ENCODE results near the gene D2HGDH. TPM values are rescaled to one million over a fixed set of nuclear protein-coding genes. Genes with fewer than 3 reads are reported as not detected.

D2HGDH gene
- total RNA-seq (2014; rRNA removed; shearing (Covaris generic)) = 23.5 and 26.3 TPM in 2 replicates

- Histone ChIP-seq H3K36me3 (replicated peaks; ENCODE audit: control insufficient read depth, insufficient read depth, low read length) (no peaks in the 10 kb centered on the region), H3K4me3 (ENCODE audit: insufficient read depth, low read depth, low read length) (peak within 1 kb of the TSS; percentile 92), H3K27me3 (ENCODE audit: control insufficient read depth, insufficient read depth, low read length) (peaks cover 7% of the 10 kb centered on the region; the same call in 1 of the 2 replicates)
- DNase-seq = peak; percentile 100
Measured at GRCh38 chr2:241734467-241735208, at the start of gene D2HGDH. D2HGDH (plus strand) TSS chr2:241734630; CDS start chr2:241735225, 595 bp downstream.

- H3K4me3 ChIP-seq (ENCODE audit: insufficient read depth, low read depth, low read length) = peak overlapping the region; percentile 99
- no peaks in the 10 kb centered on the region for H3K27me3 ChIP-seq (ENCODE audit: control insufficient read depth, insufficient read depth, low read length)
- peaks cover 18% of the 10 kb centered on the region for H3K36me3 ChIP-seq (replicated peaks; ENCODE audit: control insufficient read depth, insufficient read depth, low read length)
- DNase-seq = peak; percentile 36
Measured at GRCh38 chr2:241686324-241686649, 48.1 kb upstream of the D2HGDH start.

DNA sequence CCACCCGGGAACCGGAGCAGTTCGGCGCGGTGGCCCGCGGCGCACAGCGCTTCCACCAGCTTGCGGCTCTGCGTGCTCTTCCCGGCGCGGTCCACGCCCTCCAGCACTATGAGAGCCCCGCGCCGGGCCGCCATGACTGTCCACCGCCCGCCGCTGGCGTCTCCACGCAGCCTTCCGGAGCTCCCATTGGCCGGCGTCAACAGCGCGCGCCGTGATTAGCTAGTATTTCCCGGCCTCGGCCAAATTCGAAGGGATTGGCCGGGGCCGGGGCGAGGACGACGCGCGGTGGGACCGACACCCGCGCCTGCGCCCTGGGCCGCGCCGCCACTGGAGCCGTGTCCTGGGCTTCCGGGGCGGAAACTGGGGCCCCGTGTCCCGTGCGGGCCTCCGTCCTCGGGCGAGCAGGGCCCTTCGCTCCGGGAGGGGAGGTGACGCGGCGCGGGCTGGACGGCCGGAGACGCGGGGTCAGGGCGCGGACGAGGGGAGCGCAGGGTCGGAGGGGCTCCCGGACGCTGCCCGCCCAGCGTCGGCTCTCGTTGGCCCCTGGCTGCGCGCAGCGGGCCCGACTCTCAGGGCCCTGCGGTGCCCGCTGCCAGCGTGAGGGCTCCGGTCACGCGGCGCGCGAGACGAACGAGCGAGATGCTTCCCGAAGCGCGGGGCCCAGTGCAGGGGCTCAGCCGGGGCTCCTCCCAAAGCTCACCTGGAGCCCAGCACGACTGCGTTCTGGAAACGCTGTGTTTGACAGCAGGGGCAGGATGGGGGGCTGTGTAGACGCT is 47.6 kb upstream of the D2HGDH start, which contains the start of gene DTYMK:
TSS of gene DTYMK (minus strand) at position 166 of the 776 bp plus-strand sequence. CDS start at position 134, 32 bp downstream.
- Histone ChIP-seq H3K36me3 (replicated peaks; ENCODE audit: control insufficient read depth, insufficient read depth, low read length) (peaks cover 19% of the 10 kb centered on the region), H3K4me3 (ENCODE audit: insufficient read depth, low read depth, low read length) (peak within 1 kb of the TSS; percentile 99), H3K27me3 (ENCODE audit: control insufficient read depth, insufficient read depth, low read length) (no peaks in the 10 kb centered on the region)
- peak; percentile 99 for DNase-seq

DNA sequence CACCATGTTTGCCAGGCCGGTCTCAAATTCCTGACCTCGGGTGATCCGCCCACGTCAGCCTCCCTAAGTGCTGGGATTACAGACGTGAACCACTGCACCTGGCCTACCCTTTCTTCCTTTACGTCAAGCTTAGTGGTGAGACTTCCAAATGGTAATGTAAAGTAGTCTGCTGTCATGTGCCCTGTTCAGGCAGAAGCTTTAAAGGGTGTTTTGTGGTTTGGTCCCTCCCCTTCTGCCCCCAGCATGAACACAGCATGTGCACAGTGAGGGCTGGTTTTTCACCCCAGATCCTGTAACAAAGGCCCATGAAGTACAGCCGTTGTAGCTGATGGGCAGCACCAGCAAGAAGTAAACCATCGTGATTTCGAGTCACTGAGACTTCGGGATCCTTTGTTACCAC is 45.1 kb upstream of the D2HGDH start:
- H3K4me3 ChIP-seq (ENCODE audit: insufficient read depth, low read depth, low read length) = no peak overlapping the region
- DNase-seq = no peak

DNA sequence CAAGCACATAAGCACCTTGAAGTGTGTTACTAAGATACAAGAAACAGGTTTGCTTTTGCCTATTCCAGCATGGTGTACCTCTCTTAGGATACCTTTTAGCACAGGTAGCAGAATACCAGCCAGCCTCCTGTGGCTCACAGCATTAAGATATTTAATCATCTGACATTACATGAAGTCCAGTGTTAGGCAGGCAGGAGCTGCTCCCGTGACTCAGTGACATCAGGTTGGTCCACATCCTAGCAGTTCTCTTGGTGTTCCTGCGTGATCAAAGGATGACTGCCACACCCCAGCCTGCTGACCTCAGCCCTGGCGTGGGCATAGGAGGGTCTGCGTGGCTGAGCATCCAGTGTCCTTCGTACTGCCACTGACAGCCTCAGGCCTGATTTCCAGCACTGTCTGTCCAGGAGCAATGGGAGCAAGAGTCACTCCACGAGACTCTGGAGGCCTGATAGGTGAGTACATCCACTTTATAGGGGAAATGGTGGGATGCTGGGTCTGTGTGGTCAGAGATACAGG is 44.2 kb upstream of the D2HGDH start:
- H3K36me3 ChIP-seq (replicated peaks; ENCODE audit: control insufficient read depth, insufficient read depth, low read length) = peaks cover 16% of the 10 kb centered on the region
- no peak for DNase-seq

More for the DNA sequence above, 45.1 kb upstream of the D2HGDH start:
- Histone ChIP-seq H3K27me3 (ENCODE audit: control insufficient read depth, insufficient read depth, low read length) (no peaks in the 10 kb centered on the region), H3K36me3 (replicated peaks; ENCODE audit: control insufficient read depth, insufficient read depth, low read length) (peaks cover 17% of the 10 kb centered on the region)

GRCh38 chr2:241692448-241692847 is 42.0 kb upstream of the D2HGDH start:
- Histone ChIP-seq H3K27me3 (ENCODE audit: control insufficient read depth, insufficient read depth, low read length) (no peaks in the 10 kb centered on the region), H3K4me3 (ENCODE audit: insufficient read depth, low read depth, low read length) (no peak overlapping the region), H3K36me3 (replicated peaks; ENCODE audit: control insufficient read depth, insufficient read depth, low read length) (peaks cover 14% of the 10 kb centered on the region)
- DNase-seq = no peak

More for the DNA sequence above, 44.2 kb upstream of the D2HGDH start:
- no peak overlapping the region for H3K4me3 ChIP-seq (ENCODE audit: insufficient read depth, low read depth, low read length)
- no peaks in the 10 kb centered on the region for H3K27me3 ChIP-seq (ENCODE audit: control insufficient read depth, insufficient read depth, low read length)

- Histone ChIP-seq H3K36me3 (replicated peaks; ENCODE audit: control insufficient read depth, insufficient read depth, low read length) (peaks cover 8% of the 10 kb centered on the region), H3K4me3 (ENCODE audit: insufficient read depth, low read depth, low read length) (no peak overlapping the region), H3K27me3 (ENCODE audit: control insufficient read depth, insufficient read depth, low read length) (no peaks in the 10 kb centered on the region)
- DNase-seq = no peak
Measured at GRCh38 chr2:241695651-241696050, 38.8 kb upstream of the D2HGDH start.

DNA sequence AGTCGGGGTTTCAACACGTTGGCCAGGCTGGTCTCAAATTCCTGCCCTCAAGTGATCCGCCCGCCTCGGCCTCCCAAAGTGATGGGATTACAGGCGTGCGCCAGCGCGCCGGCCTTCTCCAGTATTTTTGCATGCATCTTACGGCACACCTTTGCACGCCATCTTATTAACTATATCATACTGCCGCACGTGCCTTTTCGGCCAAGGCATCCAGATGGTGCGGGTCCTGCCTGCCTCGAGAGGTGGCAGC is 33.4 kb upstream of the D2HGDH start:
- Histone ChIP-seq H3K4me3 (ENCODE audit: insufficient read depth, low read depth, low read length) (peak overlapping the region; percentile 96), H3K27me3 (ENCODE audit: control insufficient read depth, insufficient read depth, low read length) (no peaks in the 10 kb centered on the region), H3K36me3 (replicated peaks; ENCODE audit: control insufficient read depth, insufficient read depth, low read length) (peaks cover 7% of the 10 kb centered on the region)
- no peak for DNase-seq

DNA sequence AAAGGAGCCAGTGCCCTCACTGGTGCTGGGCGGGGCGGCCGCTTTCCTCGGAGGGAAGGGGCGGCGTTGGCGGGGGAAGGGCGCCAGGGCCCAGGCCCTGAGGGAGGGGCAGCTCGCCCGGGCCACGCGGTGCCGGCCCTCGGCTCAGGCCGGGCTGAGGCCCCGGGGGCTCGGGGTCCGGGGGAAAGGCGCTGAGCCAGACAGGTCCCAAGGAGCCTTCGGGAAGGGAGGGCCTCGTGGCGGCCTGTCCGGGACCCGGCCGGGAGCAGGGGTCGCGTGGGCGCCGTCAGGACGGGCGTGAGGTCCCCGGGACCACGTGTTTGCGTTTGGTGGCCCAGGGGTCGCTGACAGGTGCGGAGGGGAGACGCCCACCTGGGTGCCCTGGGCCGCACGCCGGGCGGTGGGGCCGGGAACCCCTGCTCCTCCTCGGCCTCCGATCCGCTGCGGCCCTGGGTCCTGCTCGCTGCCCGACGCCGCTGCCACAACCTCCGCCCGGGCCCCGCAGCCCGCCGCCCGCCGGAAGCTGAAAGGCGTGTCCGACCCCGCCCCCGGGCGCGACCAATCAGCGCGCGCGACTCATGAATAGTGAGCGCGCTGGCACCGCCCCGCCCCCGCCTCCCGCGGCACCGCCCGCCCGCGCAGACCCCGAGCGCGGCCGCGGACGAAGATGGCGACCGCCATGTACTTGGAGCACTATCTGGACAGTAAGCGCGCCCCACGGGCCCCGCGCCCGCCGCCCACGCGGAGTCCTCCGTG is 32.9 kb upstream of the D2HGDH start, which contains the start of gene ING5:
TSS of gene ING5 (plus strand) at position 641 of the 756 bp plus-strand sequence. CDS start at position 668, 27 bp downstream.
- H3K36me3 ChIP-seq (replicated peaks; ENCODE audit: control insufficient read depth, insufficient read depth, low read length) = peaks cover 7% of the 10 kb centered on the region
- H3K4me3 ChIP-seq (ENCODE audit: insufficient read depth, low read depth, low read length) = peak within 1 kb of the TSS; percentile 96
- peak; percentile 98 for DNase-seq
- no peaks in the 10 kb centered on the region for H3K27me3 ChIP-seq (ENCODE audit: control insufficient read depth, insufficient read depth, low read length)

DNA sequence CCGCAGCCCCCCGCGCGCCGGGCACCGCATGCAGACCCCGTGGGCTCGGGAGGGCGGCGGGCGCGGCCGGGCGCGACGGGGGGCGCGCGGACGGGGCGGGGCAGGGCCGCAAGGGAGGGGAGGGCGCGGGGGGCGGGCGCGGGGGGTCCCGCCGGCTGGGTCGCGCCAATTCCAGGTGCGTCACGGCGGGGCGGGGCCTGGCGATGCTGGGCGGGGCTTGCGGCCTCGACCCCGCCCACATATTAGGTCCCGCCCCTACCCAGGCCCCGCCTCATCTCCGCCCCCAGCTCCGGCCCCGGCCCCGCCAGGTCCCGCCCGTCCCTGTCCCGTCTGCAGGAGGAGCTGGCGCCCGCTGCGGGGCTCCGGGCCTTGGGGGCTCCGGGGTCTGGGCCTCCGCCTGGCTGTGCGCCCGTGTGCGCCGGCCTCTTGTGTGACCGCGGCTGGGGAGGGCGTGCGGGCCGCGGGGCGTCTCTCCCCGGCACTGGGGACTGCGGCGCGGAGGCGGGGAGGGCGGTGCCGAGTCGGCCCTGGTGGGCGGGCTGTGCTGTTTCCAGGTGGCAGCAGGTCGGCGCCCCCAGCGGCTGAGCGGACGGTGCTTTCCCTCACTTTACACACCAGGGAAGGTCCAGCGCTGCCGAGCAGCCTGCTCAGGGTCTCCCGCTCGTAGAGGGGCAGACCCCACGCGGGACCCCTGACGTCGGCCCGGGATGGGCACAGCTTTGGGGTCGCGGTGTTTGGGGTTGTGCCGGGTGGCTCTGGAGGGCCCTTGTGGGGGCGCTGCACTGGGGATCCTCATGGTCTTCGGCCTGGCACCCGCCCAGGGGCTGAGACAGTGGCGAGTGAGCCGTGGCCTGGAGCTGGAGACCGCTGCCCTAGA is 32.0 kb upstream of the D2HGDH start:
- Histone ChIP-seq H3K27me3 (ENCODE audit: control insufficient read depth, insufficient read depth, low read length) (no peaks in the 10 kb centered on the region), H3K4me3 (ENCODE audit: insufficient read depth, low read depth, low read length) (peak overlapping the region; percentile 61), H3K36me3 (replicated peaks; ENCODE audit: control insufficient read depth, insufficient read depth, low read length) (peaks cover 8% of the 10 kb centered on the region)
- peak; percentile 98 for DNase-seq

DNA sequence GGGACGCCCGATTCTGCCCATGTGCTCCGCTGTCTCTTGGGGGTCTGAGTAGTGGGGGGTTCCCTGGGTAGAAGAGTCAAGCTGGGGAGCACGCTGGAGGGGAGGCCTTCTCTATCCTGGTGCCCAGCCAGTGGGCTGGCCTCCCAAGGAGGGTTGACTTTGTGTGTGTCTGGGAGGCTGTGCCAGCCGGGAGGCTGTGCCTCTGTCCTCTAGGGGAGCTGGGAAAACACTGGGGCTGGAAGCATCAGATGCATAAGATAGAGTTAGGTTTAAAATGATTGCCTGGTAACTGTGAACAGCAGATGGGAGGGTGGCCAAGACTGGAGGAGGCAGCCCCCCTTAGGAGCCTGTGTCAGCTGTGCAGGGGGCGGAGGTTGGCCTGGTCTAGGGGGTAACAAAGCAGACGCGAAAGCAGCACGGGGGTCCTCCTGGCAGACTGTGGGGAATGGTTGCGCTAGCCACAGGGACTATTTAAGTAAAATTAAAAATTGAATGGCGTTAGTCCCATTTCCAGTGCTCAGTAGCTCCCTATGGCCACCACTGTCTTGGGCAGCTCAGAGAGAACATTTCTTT is 31.3 kb upstream of the D2HGDH start:
- DNase-seq = no peak
- peaks cover 8% of the 10 kb centered on the region for H3K36me3 ChIP-seq (replicated peaks; ENCODE audit: control insufficient read depth, insufficient read depth, low read length)
- H3K27me3 ChIP-seq (ENCODE audit: control insufficient read depth, insufficient read depth, low read length) = no peaks in the 10 kb centered on the region
- peak overlapping the region; percentile 61 for H3K4me3 ChIP-seq (ENCODE audit: insufficient read depth, low read depth, low read length)

- DNase-seq = no peak
- Histone ChIP-seq H3K4me3 (ENCODE audit: insufficient read depth, low read depth, low read length) (no peak overlapping the region), H3K27me3 (ENCODE audit: control insufficient read depth, insufficient read depth, low read length) (no peaks in the 10 kb centered on the region), H3K36me3 (replicated peaks; ENCODE audit: control insufficient read depth, insufficient read depth, low read length) (peaks cover 24% of the 10 kb centered on the region)
Measured at GRCh38 chr2:241706537-241706936, 27.9 kb upstream of the D2HGDH start.

DNA sequence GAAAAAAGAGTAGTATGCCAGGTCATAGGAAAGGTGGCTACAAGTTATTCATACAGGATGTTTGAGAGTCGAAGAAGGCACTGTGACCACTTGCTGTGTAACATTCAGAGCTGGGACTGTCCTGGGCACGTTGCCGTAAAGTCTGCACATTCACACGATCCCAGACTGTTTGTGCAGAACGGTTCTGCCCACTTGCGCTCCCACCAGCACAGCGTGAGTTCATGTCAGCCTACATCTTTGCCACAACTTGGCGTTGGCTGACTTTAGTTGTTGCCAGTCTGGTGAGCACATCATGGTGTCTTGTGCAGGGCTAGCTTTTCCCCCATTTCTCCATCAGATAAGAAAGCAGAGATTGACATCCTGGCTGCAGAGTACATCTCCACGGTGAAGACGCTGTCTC is 25.6 kb upstream of the D2HGDH start:
- peaks cover 32% of the 10 kb centered on the region for H3K36me3 ChIP-seq (replicated peaks; ENCODE audit: control insufficient read depth, insufficient read depth, low read length)
- no peak for DNase-seq
- H3K4me3 ChIP-seq (ENCODE audit: insufficient read depth, low read depth, low read length) = no peak overlapping the region
- H3K27me3 ChIP-seq (ENCODE audit: control insufficient read depth, insufficient read depth, low read length) = no peaks in the 10 kb centered on the region
